HepG2 (cell line): ENCODE measurements around the gene UTS2R. TPM values are rescaled to one million over a fixed set of nuclear protein-coding genes. Genes with fewer than 3 reads are reported as not detected.

ENCODE experiments used
- BRCA1 ChIP-seq: sonication (generic); formaldehyde crosslinking; IDR thresholded peaks from 2 replicates; pipeline ENCODE4 v1.4.0; 2020; ENCODE audit warnings: missing genetic modification reagents
- HCFC1 ChIP-seq: fragments of 150-350 bp; IDR thresholded peaks from 2 replicates; pipeline ENCODE4 v1.6.1; 2014; ENCODE audit warnings: low read depth, low read length
- HDAC6 ChIP-seq: fragments of 200-600 bp; sonication (generic); IDR thresholded peaks from 2 replicates; pipeline ENCODE4 v1.7.0; 2017; ENCODE audit warnings: mild to moderate bottlenecking, antibody characterized with exemption, low read length, low read depth
- KLF12 ChIP-seq: sonication (generic); formaldehyde crosslinking; IDR thresholded peaks from 2 replicates; pipeline ENCODE4 v1.4.0; 2020; ENCODE audit warnings: missing genetic modification reagents, borderline replicate concordance
- MED8 ChIP-seq: sonication (generic); formaldehyde crosslinking; IDR thresholded peaks from 2 replicates; pipeline ENCODE4 v1.8.1; 2023; ENCODE audit warnings: mild to moderate bottlenecking, missing genetic modification reagents; ENCODE audit not compliant: insufficient replicate concordance
- MTA1 ChIP-seq: sonication (generic); formaldehyde crosslinking; IDR thresholded peaks from 2 replicates; pipeline ENCODE4 v1.4.0; 2020; ENCODE audit warnings: missing genetic modification reagents, mild to moderate bottlenecking, borderline replicate concordance
- REPIN1 ChIP-seq: sonication (generic); formaldehyde crosslinking; IDR thresholded peaks from 2 replicates; pipeline ENCODE4 v1.8.0; 2022; ENCODE audit warnings: missing genetic modification reagents, low read depth, mild to moderate bottlenecking, borderline replicate concordance
- ZNF563 ChIP-seq: sonication (generic); formaldehyde crosslinking; IDR thresholded peaks from 2 replicates; pipeline ENCODE4 v1.8.0; 2022; ENCODE audit warnings: mild to moderate bottlenecking, moderate library complexity, missing genetic modification reagents
- ZSCAN30 ChIP-seq: sonication (generic); formaldehyde crosslinking; IDR thresholded peaks from 2 replicates; pipeline ENCODE4 v1.5.0; 2020; ENCODE audit warnings: mild to moderate bottlenecking, missing genetic modification reagents
- polyA plus RNA-seq, 8 experiments: library from polyadenylated mRNA; depleted of rRNA in 3 of 8; stranded (reverse) in 7 of 8; unstranded in 1 of 8; fragments of >200 nt; fragmentation: Illumina TruSeq in 4 of 8; extraction: Trizol in 4 of 8; gene quantifications; 2 replicates each; pipeline versions ENCODE4 v1.2.1 to v1.2.3, GENCODE V29; 2011 to 2016; ENCODE audit warnings: low read depth in 4 of 8, missing spikeins in 1 of 8, mixed read lengths in 1 of 8; ENCODE audit not compliant: insufficient read depth in 1 of 8
- total RNA-seq, 5 experiments: library from RNA; depleted of rRNA; stranded (reverse); fragments of >200 nt; fragmentation: Illumina TruSeq; extraction: Trizol; gene quantifications; 2 replicates each; pipeline ENCODE4 v1.2.3, GENCODE V29; 2016; ENCODE audit warnings: low read depth in 1 of 5
- TF ChIP-seq, protein P1 (sequence below): fragments of 450-650 bp; IDR thresholded peaks from 2 replicates; pipeline ENCODE4 v1.6.1; 2016
- TF ChIP-seq, protein P2 (sequence below): sonication (generic); formaldehyde crosslinking; IDR thresholded peaks from one replicate; pipeline ENCODE4 v1.5.1; 2020; ENCODE audit warnings: mild to moderate bottlenecking, missing genetic modification reagents; ENCODE audit errors: not compliant biosample characterization
- TF ChIP-seq, protein P3 (sequence below): sonication (generic); formaldehyde crosslinking; IDR thresholded peaks from 2 replicates; pipeline ENCODE4 v1.4.0; 2020; ENCODE audit warnings: missing genetic modification reagents, mild to moderate bottlenecking, borderline replicate concordance
- TF ChIP-seq, protein P4 (sequence below): sonication (generic); formaldehyde crosslinking; IDR thresholded peaks from 2 replicates; pipeline ENCODE4 v1.4.0; 2020; ENCODE audit warnings: missing genetic modification reagents

UTS2R gene
- total and polyA plus RNA-seq, 2 of the 13 experiments (the other 11 are each of a cell fraction or from before 2014, with no cell fraction given) = 0.13 to 0.15 TPM

DNA sequence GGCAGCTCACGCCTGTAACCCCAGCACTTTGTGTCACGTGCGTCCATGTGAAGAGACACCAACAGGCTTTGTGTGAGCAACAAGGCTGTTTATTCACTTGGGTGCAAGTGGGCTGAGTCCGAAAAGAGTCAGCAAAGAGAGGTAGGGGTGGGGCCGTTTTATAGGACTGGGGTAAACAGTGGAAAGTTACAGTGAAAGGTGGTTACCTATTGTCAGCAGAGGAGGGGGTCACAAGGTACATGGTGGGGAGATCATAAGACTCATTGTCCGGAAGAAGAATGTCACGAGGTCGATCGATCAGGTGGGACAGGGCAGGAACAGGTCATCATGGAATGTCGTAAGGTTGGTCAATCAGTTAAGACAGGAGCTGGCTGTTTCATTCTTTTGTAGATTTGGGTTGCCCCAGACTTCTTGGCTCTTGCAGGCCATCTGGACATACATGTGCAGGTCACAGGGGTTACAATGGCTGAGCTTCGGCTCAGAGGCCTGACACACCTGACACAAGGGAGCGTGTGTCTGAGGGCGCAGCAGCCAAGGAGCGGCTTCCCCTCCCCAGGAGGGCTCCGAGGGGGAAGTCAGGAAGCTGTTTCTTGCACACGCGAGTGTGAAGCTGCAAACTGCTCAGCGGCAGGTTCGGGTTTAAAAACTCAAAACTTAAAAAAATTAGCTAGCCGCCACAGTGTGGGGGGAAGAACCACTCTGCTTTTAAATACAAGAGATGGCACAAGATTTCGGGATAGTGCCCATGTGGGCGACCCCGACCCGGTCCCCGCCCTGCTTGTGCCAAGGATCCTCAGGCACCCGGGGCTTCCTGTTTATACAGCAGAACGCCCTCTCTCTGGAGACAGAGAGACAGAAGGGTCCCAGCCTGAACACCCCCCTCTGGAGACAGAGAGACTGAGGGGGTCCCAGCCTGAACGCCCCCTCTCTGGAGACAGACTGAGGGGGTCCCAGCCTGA is 24.9 kb upstream of the UTS2R start (continued):
- TF ChIP-seq ZNF563 (no peak; the same call in 1 of the 2 replicates), HCFC1 (no peak), HDAC6 (no peak), BRCA1 (CRISPR knock-in tag) (peak; percentile 67; the same call in 1 of the 2 replicates), KLF12 (peak; percentile 92), MED8 (CRISPR knock-in tag) (peak; percentile 98), ZSCAN30 (CRISPR knock-in tag) (no peak), REPIN1 (CRISPR knock-in tag) (peak; percentile 85), MTA1 (CRISPR knock-in tag) (peak; percentile 93)
- TF ChIP-seq, protein P1, sequence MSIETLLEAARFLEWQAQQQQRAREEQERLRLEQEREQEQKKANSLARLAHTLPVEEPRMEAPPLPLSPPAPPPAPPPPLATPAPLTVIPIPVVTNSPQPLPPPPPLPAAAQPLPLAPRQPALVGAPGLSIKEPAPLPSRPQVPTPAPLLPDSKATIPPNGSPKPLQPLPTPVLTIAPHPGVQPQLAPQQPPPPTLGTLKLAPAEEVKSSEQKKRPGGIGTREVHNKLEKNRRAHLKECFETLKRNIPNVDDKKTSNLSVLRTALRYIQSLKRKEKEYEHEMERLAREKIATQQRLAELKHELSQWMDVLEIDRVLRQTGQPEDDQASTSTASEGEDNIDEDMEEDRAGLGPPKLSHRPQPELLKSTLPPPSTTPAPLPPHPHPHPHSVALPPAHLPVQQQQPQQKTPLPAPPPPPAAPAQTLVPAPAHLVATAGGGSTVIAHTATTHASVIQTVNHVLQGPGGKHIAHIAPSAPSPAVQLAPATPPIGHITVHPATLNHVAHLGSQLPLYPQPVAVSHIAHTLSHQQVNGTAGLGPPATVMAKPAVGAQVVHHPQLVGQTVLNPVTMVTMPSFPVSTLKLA = peak; percentile 90
- TF ChIP-seq, protein P2, sequence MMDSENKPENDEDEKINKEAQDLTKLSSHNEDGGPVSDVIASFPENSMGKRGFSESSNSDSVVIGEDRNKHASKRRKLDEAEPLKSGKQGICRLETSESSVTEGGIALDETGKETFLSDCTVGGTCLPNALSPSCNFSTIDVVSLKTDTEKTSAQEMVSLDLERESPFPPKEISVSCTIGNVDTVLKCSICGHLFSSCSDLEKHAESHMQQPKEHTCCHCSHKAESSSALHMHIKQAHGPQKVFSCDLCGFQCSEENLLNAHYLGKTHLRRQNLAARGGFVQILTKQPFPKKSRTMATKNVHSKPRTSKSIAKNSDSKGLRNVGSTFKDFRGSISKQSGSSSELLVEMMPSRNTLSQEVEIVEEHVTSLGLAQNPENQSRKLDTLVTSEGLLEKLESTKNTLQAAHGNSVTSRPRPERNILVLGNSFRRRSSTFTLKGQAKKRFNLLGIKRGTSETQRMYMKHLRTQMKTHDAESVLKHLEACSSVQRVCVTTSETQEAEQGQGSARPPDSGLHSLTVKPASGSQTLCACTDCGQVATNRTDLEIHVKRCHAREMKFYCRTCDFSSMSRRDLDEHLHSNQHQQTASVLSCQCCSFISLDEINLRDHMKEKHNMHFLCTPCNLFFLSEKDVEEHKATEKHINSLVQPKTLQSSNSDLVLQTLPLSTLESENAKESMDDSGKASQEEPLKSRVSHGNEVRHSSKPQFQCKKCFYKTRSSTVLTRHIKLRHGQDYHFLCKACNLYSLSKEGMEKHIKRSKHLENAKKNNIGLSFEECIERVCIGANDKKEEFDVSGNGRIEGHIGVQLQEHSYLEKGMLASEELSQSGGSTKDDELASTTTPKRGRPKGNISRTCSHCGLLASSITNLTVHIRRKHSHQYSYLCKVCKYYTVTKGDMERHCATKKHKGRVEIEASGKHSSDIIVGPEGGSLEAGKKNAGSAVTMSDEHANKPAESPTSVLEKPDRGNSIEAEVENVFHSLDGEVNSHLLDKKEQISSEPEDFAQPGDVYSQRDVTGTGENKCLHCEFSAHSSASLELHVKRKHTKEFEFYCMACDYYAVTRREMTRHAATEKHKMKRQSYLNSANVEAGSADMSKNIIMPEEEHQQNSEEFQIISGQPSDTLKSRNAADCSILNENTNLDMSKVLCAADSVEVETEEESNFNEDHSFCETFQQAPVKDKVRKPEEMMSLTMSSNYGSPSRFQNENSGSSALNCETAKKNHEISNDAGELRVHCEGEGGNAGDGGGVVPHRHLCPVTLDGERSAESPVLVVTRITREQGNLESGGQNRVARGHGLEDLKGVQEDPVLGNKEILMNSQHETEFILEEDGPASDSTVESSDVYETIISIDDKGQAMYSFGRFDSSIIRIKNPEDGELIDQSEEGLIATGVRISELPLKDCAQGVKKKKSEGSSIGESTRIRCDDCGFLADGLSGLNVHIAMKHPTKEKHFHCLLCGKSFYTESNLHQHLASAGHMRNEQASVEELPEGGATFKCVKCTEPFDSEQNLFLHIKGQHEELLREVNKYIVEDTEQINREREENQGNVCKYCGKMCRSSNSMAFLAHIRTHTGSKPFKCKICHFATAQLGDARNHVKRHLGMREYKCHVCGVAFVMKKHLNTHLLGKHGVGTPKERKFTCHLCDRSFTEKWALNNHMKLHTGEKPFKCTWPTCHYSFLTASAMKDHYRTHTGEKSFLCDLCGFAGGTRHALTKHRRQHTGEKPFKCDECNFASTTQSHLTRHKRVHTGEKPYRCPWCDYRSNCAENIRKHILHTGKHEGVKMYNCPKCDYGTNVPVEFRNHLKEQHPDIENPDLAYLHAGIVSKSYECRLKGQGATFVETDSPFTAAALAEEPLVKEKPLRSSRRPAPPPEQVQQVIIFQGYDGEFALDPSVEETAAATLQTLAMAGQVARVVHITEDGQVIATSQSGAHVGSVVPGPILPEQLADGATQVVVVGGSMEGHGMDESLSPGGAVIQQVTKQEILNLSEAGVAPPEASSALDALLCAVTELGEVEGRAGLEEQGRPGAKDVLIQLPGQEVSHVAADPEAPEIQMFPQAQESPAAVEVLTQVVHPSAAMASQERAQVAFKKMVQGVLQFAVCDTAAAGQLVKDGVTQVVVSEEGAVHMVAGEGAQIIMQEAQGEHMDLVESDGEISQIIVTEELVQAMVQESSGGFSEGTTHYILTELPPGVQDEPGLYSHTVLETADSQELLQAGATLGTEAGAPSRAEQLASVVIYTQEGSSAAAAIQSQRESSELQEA = no peak
- TF ChIP-seq, protein P3, sequence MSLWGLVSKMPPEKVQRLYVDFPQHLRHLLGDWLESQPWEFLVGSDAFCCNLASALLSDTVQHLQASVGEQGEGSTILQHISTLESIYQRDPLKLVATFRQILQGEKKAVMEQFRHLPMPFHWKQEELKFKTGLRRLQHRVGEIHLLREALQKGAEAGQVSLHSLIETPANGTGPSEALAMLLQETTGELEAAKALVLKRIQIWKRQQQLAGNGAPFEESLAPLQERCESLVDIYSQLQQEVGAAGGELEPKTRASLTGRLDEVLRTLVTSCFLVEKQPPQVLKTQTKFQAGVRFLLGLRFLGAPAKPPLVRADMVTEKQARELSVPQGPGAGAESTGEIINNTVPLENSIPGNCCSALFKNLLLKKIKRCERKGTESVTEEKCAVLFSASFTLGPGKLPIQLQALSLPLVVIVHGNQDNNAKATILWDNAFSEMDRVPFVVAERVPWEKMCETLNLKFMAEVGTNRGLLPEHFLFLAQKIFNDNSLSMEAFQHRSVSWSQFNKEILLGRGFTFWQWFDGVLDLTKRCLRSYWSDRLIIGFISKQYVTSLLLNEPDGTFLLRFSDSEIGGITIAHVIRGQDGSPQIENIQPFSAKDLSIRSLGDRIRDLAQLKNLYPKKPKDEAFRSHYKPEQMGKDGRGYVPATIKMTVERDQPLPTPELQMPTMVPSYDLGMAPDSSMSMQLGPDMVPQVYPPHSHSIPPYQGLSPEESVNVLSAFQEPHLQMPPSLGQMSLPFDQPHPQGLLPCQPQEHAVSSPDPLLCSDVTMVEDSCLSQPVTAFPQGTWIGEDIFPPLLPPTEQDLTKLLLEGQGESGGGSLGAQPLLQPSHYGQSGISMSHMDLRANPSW (CRISPR knock-in tag) = peak; percentile 40; the same call in 1 of the 2 replicates
- TF ChIP-seq, protein P4, sequence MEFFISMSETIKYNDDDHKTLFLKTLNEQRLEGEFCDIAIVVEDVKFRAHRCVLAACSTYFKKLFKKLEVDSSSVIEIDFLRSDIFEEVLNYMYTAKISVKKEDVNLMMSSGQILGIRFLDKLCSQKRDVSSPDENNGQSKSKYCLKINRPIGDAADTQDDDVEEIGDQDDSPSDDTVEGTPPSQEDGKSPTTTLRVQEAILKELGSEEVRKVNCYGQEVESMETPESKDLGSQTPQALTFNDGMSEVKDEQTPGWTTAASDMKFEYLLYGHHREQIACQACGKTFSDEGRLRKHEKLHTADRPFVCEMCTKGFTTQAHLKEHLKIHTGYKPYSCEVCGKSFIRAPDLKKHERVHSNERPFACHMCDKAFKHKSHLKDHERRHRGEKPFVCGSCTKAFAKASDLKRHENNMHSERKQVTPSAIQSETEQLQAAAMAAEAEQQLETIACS (CRISPR knock-in tag) = peak; percentile 8; the same call in 1 of the 2 replicates
